ENCODE results near the gene ZNF692.

The ZNF692 gene

GRCh38 chr1:248847181-248847955 is 11.5 kb downstream of the ZNF692 start:
- CTCF ChIA-PET: no interaction called here

GRCh38 chr1:248844526-248844925 is 14.4 kb downstream of the ZNF692 start:
- ChIA-PET POLR2A (ENCODE audit: low non-redundant PET) (no interaction called here), CTCF (interaction anchor here (0.6 kb wide), 1 partner anchor 8 kb away, joined by 3 read pairs; no protein-coding TSS in a partner anchor)
- TF ChIP-seq CTCF (conservative IDR thresholded peaks at IDR 0.05; ENCODE audit: low read depth): no peak
- H3K27ac ChIP-seq: no peak overlapping the region
- DNase-seq (ENCODE audit: low spot score): no peak

More at GRCh38 chr1:248847181-248847955, 11.5 kb downstream of the ZNF692 start:
- no peak for TF ChIP-seq CTCF (conservative IDR thresholded peaks at IDR 0.05; ENCODE audit: low read depth)
- H3K27ac ChIP-seq: no peak overlapping the region
- no peak for DNase-seq (ENCODE audit: low spot score)
- POLR2A ChIA-PET (ENCODE audit: low non-redundant PET): no interaction called here

- CTCF ChIA-PET: no interaction called here
- no peak for TF ChIP-seq CTCF (conservative IDR thresholded peaks at IDR 0.05; ENCODE audit: low read depth)
- no peak overlapping the region for H3K27ac ChIP-seq
- POLR2A ChIA-PET (ENCODE audit: low non-redundant PET): no interaction called here
- DNase-seq (ENCODE audit: low spot score): no peak
Measured at GRCh38 chr1:248843687-248844086, 15.2 kb downstream of the ZNF692 start.

GRCh38 chr1:248842781-248843331 is 16.0 kb downstream of the ZNF692 start:
- peak; percentile 64 for DNase-seq (ENCODE audit: low spot score)
- CTCF ChIA-PET: no interaction called here
- no peak for TF ChIP-seq CTCF (conservative IDR thresholded peaks at IDR 0.05; ENCODE audit: low read depth)
- peak overlapping the region; percentile 52 for H3K27ac ChIP-seq
- POLR2A ChIA-PET (ENCODE audit: low non-redundant PET): no interaction called here

GRCh38 chr1:248841702-248842395 is 17.0 kb downstream of the ZNF692 start:
- CTCF ChIA-PET: interaction anchor here (0.7 to 1.0 kb wide), 4 partner anchors 18 to 83 kb away, joined by 3 to 6 read pairs (median 4); no protein-coding TSS in a partner anchor
- POLR2A ChIA-PET (ENCODE audit: low non-redundant PET): no interaction called here
- peak overlapping the region; percentile 52 for H3K27ac ChIP-seq
- no peak for DNase-seq (ENCODE audit: low spot score)
- TF ChIP-seq CTCF (conservative IDR thresholded peaks at IDR 0.05; ENCODE audit: low read depth): peak; percentile 35

- no peak for DNase-seq (ENCODE audit: low spot score)
- no peak overlapping the region for H3K27ac ChIP-seq
- no peak for TF ChIP-seq CTCF (conservative IDR thresholded peaks at IDR 0.05; ENCODE audit: low read depth)
- POLR2A ChIA-PET (ENCODE audit: low non-redundant PET): no interaction called here
- CTCF ChIA-PET: interaction anchor here (1.0 kb wide), 1 partner anchor 19 kb away, joined by 6 read pairs; no protein-coding TSS in a partner anchor
Measured at GRCh38 chr1:248840946-248841345, 17.9 kb downstream of the ZNF692 start.

Measured in RWPE1 (cell line).